ENCODE results near the gene CYP2C19.
"Not testable (repeated sequence)": the region's sequence is repeated elsewhere in the genome, so short reads cannot be mapped to it uniquely, and the experiment has no call there.

The CYP2C19 gene

GRCh38 chr10:94762393-94762792 is at the start of gene CYP2C19:
TSS of gene CYP2C19 (plus strand) at chr10:94762681. CDS start at chr10:94762706, 25 bp downstream.
- H3K4me3 ChIP-seq, result no peak within 1 kb of the TSS
- H3K27ac ChIP-seq, result no peak within 1 kb of the TSS
- no peak within 1 kb of the TSS for H3K9ac ChIP-seq (ENCODE audit: insufficient read length)
- TF ChIP-seq EZH2 (IDR thresholded peaks at IDR 0.05) (no peak), FOXP2 (optimal IDR thresholded peaks at IDR 0.05; ENCODE audit: control extremely low read depth, extremely low read length, insufficient read depth) (no peak), POLR2AphosphoS5 (IDR thresholded peaks at IDR 0.05; ENCODE audit: borderline replicate concordance, low read depth, low read length) (no peak)
- no peaks in the 10 kb centered on the region for H3K36me3 ChIP-seq (ENCODE audit: insufficient read depth, low read length)
- H3K9me3 ChIP-seq (ENCODE audit: low read depth, low read length), result no peaks in the 10 kb centered on the region
- no peak for DNase-seq (ENCODE audit: low read depth, low spot score)

- TF ChIP-seq EZH2 (IDR thresholded peaks at IDR 0.05) (no peak), POLR2AphosphoS5 (IDR thresholded peaks at IDR 0.05; ENCODE audit: borderline replicate concordance, low read depth, low read length) (no peak), FOXP2 (optimal IDR thresholded peaks at IDR 0.05; ENCODE audit: control extremely low read depth, extremely low read length, insufficient read depth) (no peak)
- no peak for DNase-seq (ENCODE audit: low read depth, low spot score)
These were observed 36.6 kb upstream of the CYP2C19 start for GRCh38 chr10:94725871-94726270.

GRCh38 chr10:94735197-94735596 is 27.3 kb upstream of the CYP2C19 start:
- no peaks in the 10 kb centered on the region for H3K9me3 ChIP-seq (ENCODE audit: low read depth, low read length)
- no peak for DNase-seq (ENCODE audit: low read depth, low spot score)
- H3K27ac ChIP-seq, result no peak overlapping the region
- H3K9ac ChIP-seq (ENCODE audit: insufficient read length), result no peak overlapping the region
- no peaks in the 10 kb centered on the region for H3K36me3 ChIP-seq (ENCODE audit: insufficient read depth, low read length)
- TF ChIP-seq EZH2 (IDR thresholded peaks at IDR 0.05) (no peak), POLR2AphosphoS5 (IDR thresholded peaks at IDR 0.05; ENCODE audit: borderline replicate concordance, low read depth, low read length) (no peak), FOXP2 (optimal IDR thresholded peaks at IDR 0.05; ENCODE audit: control extremely low read depth, extremely low read length, insufficient read depth) (no peak)
- H3K4me3 ChIP-seq, result no peak overlapping the region

More at GRCh38 chr10:94725871-94726270, 36.6 kb upstream of the CYP2C19 start:
- H3K27ac ChIP-seq, result no peak overlapping the region
- no peaks in the 10 kb centered on the region for H3K9me3 ChIP-seq (ENCODE audit: low read depth, low read length)
- no peaks in the 10 kb centered on the region for H3K36me3 ChIP-seq (ENCODE audit: insufficient read depth, low read length)
- no peak overlapping the region for H3K9ac ChIP-seq (ENCODE audit: insufficient read length)
- H3K4me3 ChIP-seq, result no peak overlapping the region

GRCh38 chr10:94738588-94738987 is 23.9 kb upstream of the CYP2C19 start:
- Histone ChIP-seq H3K27ac (no peak overlapping the region), H3K4me3 (no peak overlapping the region), H3K9ac (ENCODE audit: insufficient read length) (no peak overlapping the region), H3K36me3 (ENCODE audit: insufficient read depth, low read length) (no peaks in the 10 kb centered on the region), H3K9me3 (ENCODE audit: low read depth, low read length) (no peaks in the 10 kb centered on the region)
- no peak for DNase-seq (ENCODE audit: low read depth, low spot score)
- TF ChIP-seq EZH2 (IDR thresholded peaks at IDR 0.05) (no peak), POLR2AphosphoS5 (IDR thresholded peaks at IDR 0.05; ENCODE audit: borderline replicate concordance, low read depth, low read length) (no peak), FOXP2 (optimal IDR thresholded peaks at IDR 0.05; ENCODE audit: control extremely low read depth, extremely low read length, insufficient read depth) (no peak)

GRCh38 chr10:94747137-94747536 is 15.3 kb upstream of the CYP2C19 start:
- DNase-seq (ENCODE audit: low read depth, low spot score), result no peak
- no peak overlapping the region for H3K9ac ChIP-seq (ENCODE audit: insufficient read length)
- no peak overlapping the region for H3K4me3 ChIP-seq
- no peaks in the 10 kb centered on the region for H3K36me3 ChIP-seq (ENCODE audit: insufficient read depth, low read length)
- H3K27ac ChIP-seq, result no peak overlapping the region
- no peaks in the 10 kb centered on the region for H3K9me3 ChIP-seq (ENCODE audit: low read depth, low read length)
- TF ChIP-seq FOXP2 (optimal IDR thresholded peaks at IDR 0.05; ENCODE audit: control extremely low read depth, extremely low read length, insufficient read depth) (no peak), POLR2AphosphoS5 (IDR thresholded peaks at IDR 0.05; ENCODE audit: borderline replicate concordance, low read depth, low read length) (no peak), EZH2 (IDR thresholded peaks at IDR 0.05) (no peak)

GRCh38 chr10:94747838-94748237 is 14.6 kb upstream of the CYP2C19 start:
- H3K9me3 ChIP-seq (ENCODE audit: low read depth, low read length), result no peaks in the 10 kb centered on the region
- no peak for DNase-seq (ENCODE audit: low read depth, low spot score)
- H3K27ac ChIP-seq, result no peak overlapping the region
- TF ChIP-seq FOXP2 (optimal IDR thresholded peaks at IDR 0.05; ENCODE audit: control extremely low read depth, extremely low read length, insufficient read depth) (no peak), POLR2AphosphoS5 (IDR thresholded peaks at IDR 0.05; ENCODE audit: borderline replicate concordance, low read depth, low read length) (no peak), EZH2 (IDR thresholded peaks at IDR 0.05) (no peak)
- H3K4me3 ChIP-seq, result no peak overlapping the region
- H3K9ac ChIP-seq (ENCODE audit: insufficient read length), result no peak overlapping the region
- no peaks in the 10 kb centered on the region for H3K36me3 ChIP-seq (ENCODE audit: insufficient read depth, low read length)

- Histone ChIP-seq H3K36me3 (ENCODE audit: insufficient read depth, low read length) (no peaks in the 10 kb centered on the region), H3K9me3 (ENCODE audit: low read depth, low read length) (no peaks in the 10 kb centered on the region), H3K4me3 (no peak overlapping the region), H3K27ac (no peak overlapping the region), H3K9ac (ENCODE audit: insufficient read length) (no peak overlapping the region)
- TF ChIP-seq POLR2AphosphoS5 (IDR thresholded peaks at IDR 0.05; ENCODE audit: borderline replicate concordance, low read depth, low read length), result no peak
- no peak for TF ChIP-seq EZH2 (IDR thresholded peaks at IDR 0.05)
- no peak for TF ChIP-seq FOXP2 (optimal IDR thresholded peaks at IDR 0.05; ENCODE audit: control extremely low read depth, extremely low read length, insufficient read depth)
- DNase-seq (ENCODE audit: low read depth, low spot score), result no peak
These were observed 4.6 kb upstream of the CYP2C19 start for GRCh38 chr10:94757916-94758315.

- no peak for TF ChIP-seq POLR2AphosphoS5 (IDR thresholded peaks at IDR 0.05; ENCODE audit: borderline replicate concordance, low read depth, low read length)
- no peak for TF ChIP-seq FOXP2 (optimal IDR thresholded peaks at IDR 0.05; ENCODE audit: control extremely low read depth, extremely low read length, insufficient read depth)
- Histone ChIP-seq H3K9me3 (ENCODE audit: low read depth, low read length) (no peaks in the 10 kb centered on the region), H3K36me3 (ENCODE audit: insufficient read depth, low read length) (no peaks in the 10 kb centered on the region), H3K27ac (no peak overlapping the region), H3K9ac (ENCODE audit: insufficient read length) (no peak overlapping the region), H3K4me3 (no peak overlapping the region)
- DNase-seq (ENCODE audit: low read depth, low spot score), result no peak
These were observed 1.8 kb upstream of the CYP2C19 start for GRCh38 chr10:94760586-94761178.

GRCh38 chr10:94775425-94775824 is 12.9 kb downstream of the CYP2C19 start:
- H3K9ac ChIP-seq (ENCODE audit: insufficient read length); H3K36me3 ChIP-seq (ENCODE audit: insufficient read depth, low read length); H3K27ac ChIP-seq; DNase-seq (ENCODE audit: low read depth, low spot score); H3K4me3 ChIP-seq; H3K9me3 ChIP-seq (ENCODE audit: low read depth, low read length): not testable (repeated sequence)

Measured in SK-N-MC (cell line).